ENCODE data around the gene EIF4E2. TPM values are rescaled to one million over a fixed set of nuclear protein-coding genes. Genes with fewer than 3 reads are reported as not detected.
"Not testable (repeated sequence)": the region's sequence is repeated elsewhere in the genome, so short reads cannot be mapped to it uniquely, and the experiment has no call there.

The EIF4E2 gene
- total RNA-seq, 2 donors from 2014 or later, result 44.3 to 65.7 TPM

GRCh38 chr2:232551776-232552175 is 1.3 kb downstream of the EIF4E2 start:
- Mint-ChIP-seq H3K27ac (peak overlapping the region; percentile 94), H3K27me3 (no peaks in the 10 kb centered on the region), H3K9me3 (no peaks in the 10 kb centered on the region), H3K4me1 (peaks cover 57% of the 10 kb centered on the region), H3K36me3 (ENCODE audit: low read depth) (peaks cover 89% of the 10 kb centered on the region), H3K4me3 (peak overlapping the region; percentile 99)
- ATAC-seq (replicated peaks), result no peak

- peaks cover 97% of the 10 kb centered on the region for H3K36me3 Mint-ChIP-seq (ENCODE audit: low read depth)
These were observed 5.9 kb downstream of the EIF4E2 start for GRCh38 chr2:232556426-232556825.

GRCh38 chr2:232562515-232563151 is 12.1 kb downstream of the EIF4E2 start:
- ATAC-seq (replicated peaks), result no peak
- H3K36me3 Mint-ChIP-seq (ENCODE audit: low read depth), result peaks cover 98% of the 10 kb centered on the region
- no peak overlapping the region for H3K27ac Mint-ChIP-seq
- peaks cover 3% of the 10 kb centered on the region for H3K4me1 Mint-ChIP-seq
- H3K9me3 Mint-ChIP-seq, result no peaks in the 10 kb centered on the region
- H3K27me3 Mint-ChIP-seq, result no peaks in the 10 kb centered on the region
- no peak overlapping the region for H3K4me3 Mint-ChIP-seq

More at GRCh38 chr2:232556426-232556825, 5.9 kb downstream of the EIF4E2 start:
- peak overlapping the region; percentile 21 for H3K27ac Mint-ChIP-seq
- no peak for ATAC-seq (replicated peaks)
- H3K9me3 Mint-ChIP-seq, result no peaks in the 10 kb centered on the region
- no peaks in the 10 kb centered on the region for H3K27me3 Mint-ChIP-seq
- peaks cover 45% of the 10 kb centered on the region for H3K4me1 Mint-ChIP-seq
- no peak overlapping the region for H3K4me3 Mint-ChIP-seq

- Mint-ChIP-seq H3K36me3 (ENCODE audit: low read depth) (peaks cover 98% of the 10 kb centered on the region), H3K9me3 (no peaks in the 10 kb centered on the region), H3K27me3 (no peaks in the 10 kb centered on the region), H3K4me1 (peaks cover 5% of the 10 kb centered on the region), H3K4me3 (no peak overlapping the region), H3K27ac (no peak overlapping the region)
- ATAC-seq (replicated peaks), result no peak
These were observed 13.1 kb downstream of the EIF4E2 start for GRCh38 chr2:232563580-232563979.

GRCh38 chr2:232567721-232568120 is 17.2 kb downstream of the EIF4E2 start:
- H3K36me3 Mint-ChIP-seq (ENCODE audit: low read depth), result peaks cover 100% of the 10 kb centered on the region
- no peaks in the 10 kb centered on the region for H3K9me3 Mint-ChIP-seq
- peak overlapping the region; percentile 46 for H3K27ac Mint-ChIP-seq
- no peaks in the 10 kb centered on the region for H3K27me3 Mint-ChIP-seq
- H3K4me1 Mint-ChIP-seq, result peaks cover 5% of the 10 kb centered on the region
- H3K4me3 Mint-ChIP-seq, result no peak overlapping the region
- ATAC-seq (replicated peaks), result no peak

- Mint-ChIP-seq H3K9me3 (no peaks in the 10 kb centered on the region), H3K4me3 (no peak overlapping the region), H3K27me3 (no peaks in the 10 kb centered on the region), H3K4me1 (peaks cover 5% of the 10 kb centered on the region), H3K36me3 (ENCODE audit: low read depth) (peaks cover 100% of the 10 kb centered on the region), H3K27ac (peak overlapping the region; percentile 46)
- ATAC-seq (replicated peaks), result no peak
These were observed 17.7 kb downstream of the EIF4E2 start for GRCh38 chr2:232568161-232568560.

GRCh38 chr2:232569541-232569940 is 19.1 kb downstream of the EIF4E2 start:
- Mint-ChIP-seq H3K4me3 (no peak overlapping the region), H3K4me1 (peaks cover 5% of the 10 kb centered on the region), H3K36me3 (ENCODE audit: low read depth) (peaks cover 100% of the 10 kb centered on the region), H3K9me3 (no peaks in the 10 kb centered on the region), H3K27ac (no peak overlapping the region), H3K27me3 (no peaks in the 10 kb centered on the region)
- no peak for ATAC-seq (replicated peaks)

- not testable (repeated sequence) for ATAC-seq (replicated peaks); H3K27ac Mint-ChIP-seq; H3K9me3 Mint-ChIP-seq; H3K27me3 Mint-ChIP-seq; H3K4me1 Mint-ChIP-seq; H3K4me3 Mint-ChIP-seq
- peaks cover 100% of the 10 kb centered on the region for H3K36me3 Mint-ChIP-seq (ENCODE audit: low read depth)
These were observed 20.0 kb downstream of the EIF4E2 start for GRCh38 chr2:232570481-232570880.

- no peak for ATAC-seq (replicated peaks)
- H3K36me3 Mint-ChIP-seq (ENCODE audit: low read depth), result peaks cover 98% of the 10 kb centered on the region
- peaks cover 5% of the 10 kb centered on the region for H3K4me1 Mint-ChIP-seq
- no peak overlapping the region for H3K27ac Mint-ChIP-seq
- no peaks in the 10 kb centered on the region for H3K27me3 Mint-ChIP-seq
- H3K9me3 Mint-ChIP-seq, result no peaks in the 10 kb centered on the region
- H3K4me3 Mint-ChIP-seq, result no peak overlapping the region
These were observed 20.6 kb downstream of the EIF4E2 start for GRCh38 chr2:232571026-232571474.

GRCh38 chr2:232573042-232573441 is 22.6 kb downstream of the EIF4E2 start:
- Mint-ChIP-seq H3K4me1 (no peaks in the 10 kb centered on the region), H3K36me3 (ENCODE audit: low read depth) (peaks cover 98% of the 10 kb centered on the region), H3K9me3 (no peaks in the 10 kb centered on the region), H3K4me3 (no peak overlapping the region), H3K27ac (no peak overlapping the region), H3K27me3 (no peaks in the 10 kb centered on the region)
- ATAC-seq (replicated peaks), result no peak

GRCh38 chr2:232573771-232574435 is 23.4 kb downstream of the EIF4E2 start:
- Mint-ChIP-seq H3K27me3 (no peaks in the 10 kb centered on the region), H3K9me3 (no peaks in the 10 kb centered on the region), H3K4me3 (no peak overlapping the region), H3K36me3 (ENCODE audit: low read depth) (peaks cover 98% of the 10 kb centered on the region), H3K4me1 (no peaks in the 10 kb centered on the region), H3K27ac (no peak overlapping the region)
- ATAC-seq (replicated peaks), result no peak

- Mint-ChIP-seq H3K27ac (no peak overlapping the region), H3K27me3 (no peaks in the 10 kb centered on the region), H3K4me1 (no peaks in the 10 kb centered on the region), H3K36me3 (ENCODE audit: low read depth) (peaks cover 88% of the 10 kb centered on the region), H3K4me3 (no peak overlapping the region), H3K9me3 (no peaks in the 10 kb centered on the region)
- no peak for ATAC-seq (replicated peaks)
These were observed 24.4 kb downstream of the EIF4E2 start for GRCh38 chr2:232574674-232575403.

- no peak for ATAC-seq (replicated peaks)
- H3K4me3 Mint-ChIP-seq, result no peak overlapping the region
- no peak overlapping the region for H3K27ac Mint-ChIP-seq
- H3K27me3 Mint-ChIP-seq, result no peaks in the 10 kb centered on the region
- no peaks in the 10 kb centered on the region for H3K4me1 Mint-ChIP-seq
- H3K36me3 Mint-ChIP-seq (ENCODE audit: low read depth), result peaks cover 84% of the 10 kb centered on the region
- H3K9me3 Mint-ChIP-seq, result no peaks in the 10 kb centered on the region
These were observed 24.9 kb downstream of the EIF4E2 start for GRCh38 chr2:232575404-232575746.

- Mint-ChIP-seq H3K36me3 (ENCODE audit: low read depth) (peaks cover 84% of the 10 kb centered on the region), H3K27me3 (no peaks in the 10 kb centered on the region), H3K27ac (peak overlapping the region; percentile 74), H3K4me1 (peaks cover 5% of the 10 kb centered on the region), H3K9me3 (no peaks in the 10 kb centered on the region), H3K4me3 (no peak overlapping the region)
- ATAC-seq (replicated peaks), result no peak
These were observed 26.5 kb downstream of the EIF4E2 start for GRCh38 chr2:232576995-232577394.

- no peak for ATAC-seq (replicated peaks)
- Mint-ChIP-seq H3K36me3 (ENCODE audit: low read depth) (peaks cover 84% of the 10 kb centered on the region), H3K4me1 (peaks cover 5% of the 10 kb centered on the region), H3K9me3 (no peaks in the 10 kb centered on the region), H3K4me3 (no peak overlapping the region), H3K27ac (no peak overlapping the region), H3K27me3 (no peaks in the 10 kb centered on the region)
These were observed 27.4 kb downstream of the EIF4E2 start for GRCh38 chr2:232577841-232578240.
